ENCODE data around the gene HIVEP2.

DNA sequence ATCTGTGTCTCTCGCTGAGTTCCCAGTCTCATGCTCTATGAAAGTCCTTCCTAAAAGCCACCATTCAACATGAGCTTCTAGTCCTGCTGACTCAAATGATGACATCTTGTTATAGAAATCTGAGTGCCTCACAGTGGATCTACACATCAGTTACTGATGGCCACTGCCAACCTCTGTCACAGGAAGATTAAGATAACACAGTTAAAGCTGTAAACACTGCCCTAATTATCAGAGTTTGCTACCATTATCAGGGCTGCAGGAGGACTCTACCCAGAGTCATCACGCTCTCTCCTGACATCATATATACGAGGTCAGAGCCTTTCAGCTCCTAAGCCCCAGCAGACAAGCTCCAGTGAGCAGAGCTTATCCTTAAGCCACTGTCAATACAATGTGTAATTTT, 63.2 kb downstream of the HIVEP2 start:
- TF ChIP-seq EP300 (IDR thresholded peaks at IDR 0.05) (no peak), POLR2A (IDR thresholded peaks at IDR 0.05) (no peak)
